ENCODE measurements around the gene SYT15. TPM values are rescaled to one million over a fixed set of nuclear protein-coding genes. Genes with fewer than 3 reads are reported as not detected.
"Not testable (repeated sequence)": the region's sequence is repeated elsewhere in the genome, so short reads cannot be mapped to it uniquely, and the experiment has no call there.

Gene SYT15
- total RNA-seq = 1.8 TPM in 2 replicates

- intact Hi-C loops (cut with micrococcal nuclease) = not testable (repeated sequence)
Measured at GRCh38 chr10:46578474-46579178, at the start of gene SYT15. Gene SYT15, plus strand, starts transcription at chr10:46579128. Its CDS starts 41 bp downstream, at chr10:46579169.

- intact Hi-C loops (cut with micrococcal nuclease) = loop anchor here (2.0 kb wide), 1 partner anchor 21 kb away; no protein-coding TSS in a partner anchor
Measured at GRCh38 chr10:46529742-46530141, 49.2 kb upstream of the SYT15 start.

- intact Hi-C loops (cut with micrococcal nuclease) = loop anchor here (2.0 kb wide), 1 partner anchor 20 kb away; no protein-coding TSS in a partner anchor
Measured at GRCh38 chr10:46530249-46531186, 48.4 kb upstream of the SYT15 start.

- intact Hi-C loops (cut with micrococcal nuclease) = not testable (repeated sequence)
Measured at GRCh38 chr10:46532256-46532655, 46.7 kb upstream of the SYT15 start.

GRCh38 chr10:46534828-46535524 is 44.0 kb upstream of the SYT15 start:
- intact Hi-C loops (cut with micrococcal nuclease) = no loop called here

- intact Hi-C loops (cut with micrococcal nuclease) = no loop called here
Measured at GRCh38 chr10:46536171-46536570, 42.8 kb upstream of the SYT15 start.

- intact Hi-C loops (cut with micrococcal nuclease) = no loop called here
Measured at GRCh38 chr10:46536781-46537180, 42.1 kb upstream of the SYT15 start.

- intact Hi-C loops (cut with micrococcal nuclease) = no loop called here
Measured at GRCh38 chr10:46537309-46537708, 41.6 kb upstream of the SYT15 start.

- intact Hi-C loops (cut with micrococcal nuclease) = no loop called here
Measured at GRCh38 chr10:46538155-46538554, 40.8 kb upstream of the SYT15 start.

- intact Hi-C loops (cut with micrococcal nuclease) = no loop called here
Measured at GRCh38 chr10:46538717-46539426, 40.1 kb upstream of the SYT15 start.

GRCh38 chr10:46539596-46540411 is 39.1 kb upstream of the SYT15 start:
- intact Hi-C loops (cut with micrococcal nuclease) = no loop called here

GRCh38 chr10:46540412-46541016 is 38.4 kb upstream of the SYT15 start:
- intact Hi-C loops (cut with micrococcal nuclease) = no loop called here

- intact Hi-C loops (cut with micrococcal nuclease) = no loop called here
Measured at GRCh38 chr10:46541017-46541661, 37.8 kb upstream of the SYT15 start.

- intact Hi-C loops (cut with micrococcal nuclease) = no loop called here
Measured at GRCh38 chr10:46541735-46542566, 37.0 kb upstream of the SYT15 start.

- intact Hi-C loops (cut with micrococcal nuclease) = no loop called here
Measured at GRCh38 chr10:46542567-46543465, 36.1 kb upstream of the SYT15 start.

- intact Hi-C loops (cut with micrococcal nuclease) = no loop called here
Measured at GRCh38 chr10:46543466-46544377, 35.2 kb upstream of the SYT15 start.

Measured in T-helper 1 cell treated with Interleukin-12 subunit alpha and Interleukin-12 subunit beta and Interleukin-4 antibody, amounts not matched to agents 30 ng/mL and 1 ng/mL, for 36 hours (primary cell).